DND-41 (cell line): ENCODE measurements around the gene NOL11.

Experiments
- ATAC-seq: fragments of 200-7000 bp; cut with Tn5 transposase; 3 replicates; pipeline ENCODE4 v1.9.1; 2021; ENCODE audit warnings: low read depth; ENCODE audit not compliant: insufficient read depth
- DNase-seq: peaks from one replicate; pipeline ENCODE4 v3.0.0-alpha.2; 2020
- H2AFZ ChIP-seq: 2 replicates; pipeline ENCODE4 v1.6.0; 2012; ENCODE audit warnings: low read depth, low read length
- H3K27ac ChIP-seq: 2 replicates; pipeline ENCODE4 v1.5.1; 2012; ENCODE audit warnings: low read length, inconsistent platforms
- H3K27me3 ChIP-seq: fragments of 200-600 bp; sonication (generic); 2 replicates; pipeline ENCODE4 v1.6.0; 2012; ENCODE audit warnings: low read length, mild to moderate bottlenecking, inconsistent platforms; ENCODE audit not compliant: insufficient read depth, poor library complexity
- H3K36me3 ChIP-seq: 2 replicates; pipeline ENCODE4 v1.5.1; 2012; ENCODE audit warnings: low read length, inconsistent platforms; ENCODE audit not compliant: insufficient read depth
- H3K4me1 ChIP-seq: 2 replicates; pipeline ENCODE4 v1.5.1; 2012; ENCODE audit warnings: mild to moderate bottlenecking, low read length; ENCODE audit not compliant: insufficient read depth
- H3K4me2 ChIP-seq: 2 replicates; pipeline ENCODE4 v1.6.0; 2012; ENCODE audit warnings: mild to moderate bottlenecking, moderate library complexity, low read length, inconsistent platforms; ENCODE audit not compliant: insufficient read depth
- H3K4me3 ChIP-seq, 2 experiments: fragments of 200-600 bp in 1 of 2; shearing (Covaris generic) in 1 of 2; 2 replicates each; pipeline ENCODE4 v1.5.1; 2012 to 2016; ENCODE audit warnings: inconsistent platforms in 2 of 2, low read length in 2 of 2, mild to moderate bottlenecking in 2 of 2, low read depth in 1 of 2, moderate library complexity in 1 of 2
- H3K79me2 ChIP-seq: 2 replicates; pipeline ENCODE4 v1.6.0; 2012; ENCODE audit warnings: low read length, inconsistent platforms; ENCODE audit not compliant: insufficient read depth
- H3K9ac ChIP-seq: 2 replicates; pipeline ENCODE4 v1.6.0; 2012; ENCODE audit warnings: low read depth, mild to moderate bottlenecking, inconsistent platforms, low read length, moderate library complexity
- H3K9me3 ChIP-seq: 2 replicates; pipeline ENCODE4 v1.5.1; 2012; ENCODE audit warnings: low read length, moderate library complexity, mild to moderate bottlenecking, inconsistent platforms; ENCODE audit not compliant: insufficient read depth, severe bottlenecking
- H4K20me1 ChIP-seq: 2 replicates; pipeline ENCODE4 v1.6.0; 2012; ENCODE audit warnings: low read length; ENCODE audit not compliant: insufficient read depth
- CTCF ChIP-seq: IDR thresholded peaks from 2 replicates; pipeline ENCODE4 v1.5.1; 2012; ENCODE audit warnings: borderline replicate concordance, low read length, moderate library complexity, mild to moderate bottlenecking; ENCODE audit not compliant: poor library complexity, severe bottlenecking; ENCODE audit errors: extremely low read depth
- EZH2 ChIP-seq: IDR thresholded peaks from 3 replicates; pipeline ENCODE4 v1.6.1; 2012; ENCODE audit warnings: borderline replicate concordance, low read depth, mild to moderate bottlenecking, moderate library complexity, low read length, inconsistent platforms; ENCODE audit not compliant: severe bottlenecking

Gene NOL11

GRCh38 chr17:67675481-67675880 lies 42.3 kb upstream of the NOL11 start:
- H4K20me1 ChIP-seq = no peaks in the 10 kb centered on the region
- no peak for ATAC-seq
- H3K36me3 ChIP-seq = peaks cover 4% of the 10 kb centered on the region; the same call in 1 of the 2 replicates
- TF ChIP-seq EZH2 = no peak
- no peak for TF ChIP-seq CTCF
- H3K4me3 ChIP-seq = no peak overlapping the region
- H3K27me3 ChIP-seq = no peaks in the 10 kb centered on the region
- H3K4me1 ChIP-seq = no peaks in the 10 kb centered on the region
- no peaks in the 10 kb centered on the region for H3K79me2 ChIP-seq
- H3K27ac ChIP-seq = no peak overlapping the region
- H3K9me3 ChIP-seq = no peaks in the 10 kb centered on the region
- H3K9ac ChIP-seq = no peak overlapping the region
- no peak overlapping the region for H3K4me2 ChIP-seq
- H2AFZ ChIP-seq = no peak overlapping the region
- no peak for DNase-seq

GRCh38 chr17:67676305-67676704 lies 41.4 kb upstream of the NOL11 start:
- TF ChIP-seq CTCF = no peak
- TF ChIP-seq EZH2 = no peak
- no peaks in the 10 kb centered on the region for H3K9me3 ChIP-seq
- no peak overlapping the region for H3K4me3 ChIP-seq
- no peak overlapping the region for H3K4me2 ChIP-seq
- no peak overlapping the region for H3K9ac ChIP-seq
- H3K36me3 ChIP-seq = peaks cover 4% of the 10 kb centered on the region; the same call in 1 of the 2 replicates
- H2AFZ ChIP-seq = no peak overlapping the region
- no peaks in the 10 kb centered on the region for H4K20me1 ChIP-seq
- H3K27ac ChIP-seq = no peak overlapping the region
- no peak for ATAC-seq
- DNase-seq = no peak
- no peaks in the 10 kb centered on the region for H3K27me3 ChIP-seq
- no peaks in the 10 kb centered on the region for H3K4me1 ChIP-seq
- H3K79me2 ChIP-seq = no peaks in the 10 kb centered on the region

GRCh38 chr17:67678414-67678813 lies 39.3 kb upstream of the NOL11 start:
- Histone ChIP-seq H3K79me2 (no peaks in the 10 kb centered on the region), H3K4me1 (no peaks in the 10 kb centered on the region), H4K20me1 (no peaks in the 10 kb centered on the region), H3K36me3 (peaks cover 4% of the 10 kb centered on the region; the same call in 1 of the 2 replicates), H3K27me3 (no peaks in the 10 kb centered on the region), H3K4me3 (no peak overlapping the region), H3K9ac (no peak overlapping the region), H3K4me2 (no peak overlapping the region), H2AFZ (no peak overlapping the region), H3K27ac (no peak overlapping the region), H3K9me3 (no peaks in the 10 kb centered on the region)
- no peak for DNase-seq
- no peak for TF ChIP-seq CTCF
- TF ChIP-seq EZH2 = no peak
- ATAC-seq = no peak

- H3K27me3 ChIP-seq = no peaks in the 10 kb centered on the region
- H4K20me1 ChIP-seq = no peaks in the 10 kb centered on the region
- H3K9ac ChIP-seq = no peak overlapping the region
- no peaks in the 10 kb centered on the region for H3K4me1 ChIP-seq
- H3K36me3 ChIP-seq = peaks cover 4% of the 10 kb centered on the region; the same call in 1 of the 2 replicates
- no peak overlapping the region for H3K4me3 ChIP-seq
- no peak overlapping the region for H3K27ac ChIP-seq
- no peak overlapping the region for H3K4me2 ChIP-seq
- no peak for TF ChIP-seq CTCF
- no peak for TF ChIP-seq EZH2
- DNase-seq (no peak), ATAC-seq (no peak)
- H2AFZ ChIP-seq = no peak overlapping the region
- H3K79me2 ChIP-seq = no peaks in the 10 kb centered on the region
- H3K9me3 ChIP-seq = no peaks in the 10 kb centered on the region
Measured at GRCh38 chr17:67679225-67679624, 38.5 kb upstream of the NOL11 start.
